ENCODE data around the gene LAMC1.
"Not testable (repeated sequence)": the region's sequence is repeated elsewhere in the genome, so short reads cannot be mapped to it uniquely, and the experiment has no call there.

LAMC1 gene

GRCh38 chr1:183144752-183145151 lies 121.5 kb downstream of the LAMC1 start:
- DNase-seq: no peak

GRCh38 chr1:183147735-183148134 lies 124.5 kb downstream of the LAMC1 start:
- no peak for DNase-seq

DNA sequence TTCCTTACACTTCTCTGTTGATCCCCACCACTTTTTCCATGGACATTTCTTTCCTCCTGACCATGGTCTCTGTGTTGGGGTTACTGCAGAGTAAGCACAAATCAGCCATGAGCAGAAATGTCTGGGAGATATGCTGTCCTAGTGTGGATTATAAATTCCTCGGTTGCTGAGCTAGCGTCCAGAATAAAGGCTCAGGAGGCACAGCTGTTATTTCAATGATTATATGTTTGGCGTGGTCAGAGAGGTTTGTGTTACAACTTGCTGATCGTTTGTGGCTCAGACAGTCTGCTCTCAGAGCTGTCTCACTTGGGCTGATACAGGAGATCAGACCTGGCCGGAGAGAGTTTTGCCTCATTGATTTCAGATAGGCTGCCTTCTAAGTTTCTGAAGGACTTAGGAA lies 125.4 kb downstream of the LAMC1 start:
- DNase-seq: no peak

DNA sequence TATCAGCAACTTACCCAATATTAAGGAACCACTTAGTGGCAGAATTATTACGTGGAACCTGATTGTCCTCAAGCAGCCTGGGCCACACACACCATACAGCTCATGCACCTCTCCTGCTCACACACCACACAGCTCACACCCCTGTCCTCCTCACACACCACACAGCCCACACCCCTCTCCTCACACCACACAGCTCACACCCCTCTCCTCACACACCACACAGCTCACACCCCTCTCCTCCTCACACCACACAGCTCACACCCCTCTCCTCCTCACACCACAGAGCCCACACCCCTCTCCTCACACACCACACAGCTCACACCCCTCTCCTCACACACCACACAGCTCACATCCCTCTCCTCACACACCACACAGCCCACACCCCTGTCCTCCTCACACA lies 126.1 kb downstream of the LAMC1 start:
- no peak for DNase-seq

- not testable (repeated sequence) for DNase-seq
These were observed 126.8 kb downstream of the LAMC1 start for GRCh38 chr1:183150032-183150431.

DNA sequence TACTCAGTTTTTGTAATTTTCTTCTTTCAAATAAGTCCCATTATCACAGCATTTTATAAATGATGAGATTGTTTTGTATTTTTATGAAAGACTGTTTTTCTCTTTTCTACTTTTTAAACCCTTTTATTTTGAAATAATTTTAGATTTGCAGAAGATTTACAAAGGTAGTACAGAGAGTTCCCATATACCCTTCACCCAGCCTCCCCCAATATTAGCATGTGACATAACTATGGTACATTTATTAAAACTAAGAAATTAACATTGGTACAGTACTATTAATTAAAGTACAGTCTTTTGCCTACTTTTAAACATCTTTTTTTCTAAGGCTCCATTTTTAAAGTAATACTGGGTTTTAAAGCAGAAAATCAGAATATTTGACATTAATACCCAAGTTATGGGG lies 127.2 kb downstream of the LAMC1 start:
- DNase-seq: no peak

DNA sequence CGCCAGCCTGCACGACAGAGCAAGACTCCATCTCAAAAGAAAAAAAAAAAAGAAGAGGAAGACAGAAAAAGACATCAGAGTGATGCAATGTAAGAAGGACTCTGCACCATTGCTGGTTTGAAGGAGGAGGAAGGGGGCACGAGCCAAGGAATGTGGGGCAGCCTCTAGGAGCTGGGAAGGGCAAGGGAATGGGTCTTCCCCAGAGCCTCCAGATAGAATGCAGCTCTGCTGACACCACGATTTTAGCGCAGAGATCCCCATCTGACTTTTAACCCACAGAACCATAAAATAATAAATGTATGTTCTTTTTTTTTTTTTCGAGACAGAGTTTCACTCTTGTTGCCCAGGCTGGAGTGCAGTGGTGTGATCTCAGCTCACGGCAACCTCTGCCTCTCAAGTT lies 129.0 kb downstream of the LAMC1 start:
- DNase-seq: no peak

DNA sequence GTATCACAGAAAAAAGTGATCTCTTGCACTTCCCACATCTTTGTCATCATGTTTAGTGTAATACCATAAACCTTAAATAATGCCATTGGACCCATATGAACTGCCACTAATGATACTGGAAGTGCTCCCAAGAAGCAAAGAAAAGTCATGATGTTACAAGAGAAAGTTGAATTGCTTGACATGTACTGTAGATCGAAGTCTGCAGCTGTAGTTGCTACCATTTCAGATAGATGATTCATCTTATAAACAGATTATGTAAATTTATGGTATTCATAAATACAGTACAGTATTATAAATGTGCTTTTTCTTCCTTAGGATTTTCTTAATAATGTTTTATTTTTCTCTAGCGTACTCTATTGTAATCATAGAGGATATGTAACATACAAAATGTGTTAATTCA lies 132.7 kb downstream of the LAMC1 start:
- DNase-seq: no peak

- DNase-seq: no peak
These were observed 136.7 kb downstream of the LAMC1 start for GRCh38 chr1:183159960-183160359.

GRCh38 chr1:183161391-183161790 lies 138.2 kb downstream of the LAMC1 start:
- no peak for DNase-seq

DNA sequence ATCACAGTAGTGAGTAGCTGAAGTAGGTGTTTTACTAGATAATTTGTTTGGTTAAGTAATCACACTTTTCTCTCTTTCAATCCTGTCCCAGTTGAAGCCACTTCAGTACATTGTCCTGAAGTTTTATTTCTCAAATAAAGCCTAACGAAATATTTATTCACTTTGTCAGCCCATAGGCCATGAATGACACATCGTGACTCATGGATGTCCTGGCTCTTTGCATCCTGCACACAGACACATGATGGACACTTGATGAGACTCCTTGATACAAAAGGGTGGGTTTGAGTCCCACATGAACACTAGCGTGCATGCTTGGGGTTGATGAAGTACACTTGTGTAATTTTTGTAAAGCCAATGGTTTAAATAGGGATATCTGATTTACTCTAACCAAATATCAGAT lies 140.1 kb downstream of the LAMC1 start:
- no peak for DNase-seq

DNA sequence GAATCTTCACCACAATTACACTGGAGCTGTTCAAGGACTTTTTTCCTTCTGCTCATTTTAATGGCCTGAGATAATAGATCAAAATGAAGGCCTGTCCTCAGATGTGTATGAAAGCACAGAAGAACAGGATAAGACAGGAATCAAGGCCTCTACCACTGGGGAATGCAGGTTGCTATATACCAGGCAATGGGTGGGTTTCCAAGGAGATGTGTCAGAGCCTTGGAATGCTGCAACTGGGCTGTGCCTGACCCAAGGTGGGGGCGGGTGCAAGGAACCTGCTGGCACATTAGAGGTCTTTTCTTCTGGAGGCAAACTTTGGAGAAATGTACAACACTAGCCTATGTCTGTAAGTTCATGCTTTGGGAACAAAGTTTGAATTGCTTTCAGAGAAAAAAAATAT lies 141.1 kb downstream of the LAMC1 start:
- no peak for DNase-seq

- DNase-seq: no peak
These were observed 141.7 kb downstream of the LAMC1 start for GRCh38 chr1:183164963-183165362.

DNA sequence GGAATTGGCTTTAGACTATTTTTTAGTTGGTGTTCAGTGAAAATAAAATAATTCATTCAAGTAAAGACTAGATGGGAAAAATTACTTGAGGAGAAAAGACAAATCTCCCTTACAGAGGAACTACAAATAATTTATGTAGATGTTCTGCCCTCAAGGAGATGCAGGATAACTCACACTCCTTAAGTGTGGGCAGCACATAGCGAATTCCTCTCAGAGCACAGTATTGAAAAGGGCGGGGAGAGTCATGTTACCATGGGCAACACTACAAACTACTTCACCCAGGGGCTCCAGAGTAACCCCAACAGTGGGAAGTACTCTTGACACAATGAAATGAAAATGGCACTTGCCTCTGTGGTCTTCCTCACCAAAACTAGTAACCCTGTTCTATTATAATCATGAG lies 142.2 kb downstream of the LAMC1 start:
- no peak for DNase-seq

DNA sequence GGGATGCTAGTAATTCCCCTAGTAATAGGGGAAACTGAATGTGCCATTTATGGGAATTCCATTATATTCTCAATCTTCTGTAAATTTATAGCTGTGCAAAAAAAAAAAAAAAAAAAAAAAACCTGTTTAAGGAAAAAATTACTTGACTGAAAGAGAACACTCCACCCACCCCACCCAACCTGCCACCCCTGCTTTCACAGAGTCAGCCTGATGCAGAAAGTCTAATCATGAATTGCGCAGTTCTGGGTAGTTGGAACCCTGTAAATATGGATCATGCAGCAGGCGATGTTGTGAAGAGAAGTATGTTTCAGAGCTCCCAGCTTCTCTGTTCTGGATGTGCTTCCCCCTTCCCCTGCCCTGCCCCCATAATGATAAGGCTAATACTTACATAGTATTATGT lies 143.2 kb downstream of the LAMC1 start:
- DNase-seq: peak in 1 of 58 donors; percentile 24

- no peak for DNase-seq
These were observed 144.5 kb downstream of the LAMC1 start for GRCh38 chr1:183167676-183168075.

GRCh38 chr1:183168308-183168707 lies 145.1 kb downstream of the LAMC1 start:
- no peak for DNase-seq

- DNase-seq: no peak
These were observed 150.6 kb downstream of the LAMC1 start for GRCh38 chr1:183173828-183174227.

- no peak for DNase-seq
These were observed 152.4 kb downstream of the LAMC1 start for GRCh38 chr1:183175631-183176030.

DNA sequence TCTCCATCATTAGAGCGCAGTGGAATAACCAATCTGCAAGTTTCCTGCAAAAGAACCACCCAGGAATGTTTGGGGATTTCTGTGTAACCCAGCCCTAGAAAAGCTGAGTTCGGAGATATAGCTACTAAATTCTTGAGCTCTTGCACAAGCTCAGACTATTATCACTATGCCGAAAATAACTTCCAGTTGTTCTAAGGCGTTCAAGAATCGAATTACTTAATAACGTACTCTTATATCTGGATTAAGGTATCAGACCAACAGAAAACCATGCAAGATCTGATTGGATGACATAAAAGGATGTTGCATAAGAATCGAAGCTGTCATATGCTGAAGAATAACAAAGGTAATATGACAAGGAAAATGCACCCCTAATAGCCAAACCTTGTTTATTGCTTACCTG lies 155.3 kb downstream of the LAMC1 start:
- no peak for DNase-seq

DNA sequence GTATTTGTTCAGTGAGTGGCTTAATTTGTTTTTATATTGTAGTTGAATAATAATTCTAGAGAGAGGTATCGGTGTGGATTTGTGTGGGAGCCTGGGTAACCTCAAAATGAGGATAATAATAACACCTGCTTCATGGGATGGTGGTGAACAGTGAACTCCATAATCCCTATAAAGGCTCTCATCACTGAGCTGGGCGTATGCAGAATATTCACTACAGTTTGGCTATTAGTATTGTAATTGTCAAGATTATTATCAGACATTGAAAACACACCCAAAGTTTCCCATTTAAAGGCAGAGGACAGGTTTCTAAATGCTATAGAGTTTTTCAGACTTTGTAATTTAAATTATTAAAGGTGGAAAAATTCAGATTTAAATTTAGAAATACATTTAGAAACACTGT lies 155.8 kb downstream of the LAMC1 start:
- no peak for DNase-seq

DNA sequence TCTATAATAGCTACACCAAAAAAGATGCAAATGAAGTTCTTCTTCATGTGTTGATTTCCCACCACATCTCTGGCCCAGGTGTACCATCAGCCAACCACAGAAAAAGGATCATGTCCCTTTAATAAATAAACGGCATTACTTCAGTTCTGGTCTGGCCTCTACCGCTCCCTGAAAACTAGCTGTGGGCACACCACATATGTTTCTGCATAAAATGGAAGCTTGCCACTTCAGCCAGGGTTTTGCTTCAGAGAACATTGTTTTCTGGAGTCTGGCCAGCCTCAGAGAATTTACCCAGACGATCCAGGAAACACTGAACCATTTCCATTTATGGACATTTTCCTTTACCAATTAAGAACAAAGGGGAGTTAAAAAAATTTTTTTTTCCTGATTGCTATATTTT lies 157.0 kb downstream of the LAMC1 start:
- peak in 12 of 58 donors; percentile 1 to 38 (median 8) for DNase-seq

DNA sequence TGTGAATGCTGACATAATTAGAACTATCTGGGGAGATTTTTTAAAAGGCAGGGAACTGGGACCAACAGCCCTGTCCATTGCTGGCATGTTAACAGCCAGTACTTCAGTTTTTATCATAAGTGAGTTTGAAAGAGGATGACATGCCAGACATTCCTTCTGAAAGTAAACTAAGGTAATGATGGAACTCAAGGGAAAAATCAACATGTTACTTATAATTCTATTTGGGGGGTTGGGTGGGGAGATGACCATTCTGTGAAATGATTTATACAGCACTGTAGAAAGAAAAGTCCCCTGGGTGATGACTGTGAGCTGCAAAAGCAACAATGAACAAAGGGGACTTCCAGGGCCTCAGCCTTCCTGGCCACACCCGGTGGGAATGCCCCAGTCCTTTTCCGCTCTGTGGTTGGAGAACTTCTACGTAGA lies 157.4 kb downstream of the LAMC1 start:
- DNase-seq: no peak

DNA sequence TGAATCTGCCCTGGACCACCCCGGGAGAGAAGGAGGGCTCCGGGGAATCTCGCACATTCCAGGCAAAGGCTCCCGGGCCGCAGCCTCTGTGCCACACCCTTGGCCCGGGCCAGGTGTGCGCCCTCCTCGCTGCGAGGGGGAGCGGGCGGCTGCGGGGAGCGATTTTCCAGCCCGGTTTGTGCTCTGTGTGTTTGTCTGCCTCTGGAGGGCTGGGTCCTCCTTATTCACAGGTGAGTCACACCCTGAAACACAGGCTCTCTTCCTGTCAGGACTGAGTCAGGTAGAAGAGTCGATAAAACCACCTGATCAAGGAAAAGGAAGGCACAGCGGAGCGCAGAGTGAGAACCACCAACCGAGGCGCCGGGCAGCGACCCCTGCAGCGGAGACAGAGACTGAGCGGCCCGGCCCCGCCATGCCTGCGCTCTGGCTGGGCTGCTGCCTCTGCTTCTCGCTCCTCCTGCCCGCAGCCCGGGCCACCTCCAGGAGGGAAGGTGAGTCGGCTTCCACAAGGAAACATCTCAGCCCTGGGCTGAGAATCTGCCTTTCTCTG lies 162.8 kb downstream of the LAMC1 start, which contains the start of gene LAMC2:
LAMC2 (plus strand) TSS at position 324 of the 550 bp plus-strand sequence; CDS start at position 413, 89 bp downstream.
- peak in 6 of 58 donors; percentile 2 to 38 (median 3) for DNase-seq
